HG02763 (cell line): Measurements from ENCODE around the gene CEMIP2.

Experiments
- ATAC-seq: cut with Tn5 transposase; IDR thresholded peaks from one replicate; pipeline ENCODE4 v1.9.1; 2021; ENCODE audit warnings: mild to moderate bottlenecking, moderate library complexity; ENCODE audit not compliant: unreplicated experiment

The CEMIP2 gene

DNA sequence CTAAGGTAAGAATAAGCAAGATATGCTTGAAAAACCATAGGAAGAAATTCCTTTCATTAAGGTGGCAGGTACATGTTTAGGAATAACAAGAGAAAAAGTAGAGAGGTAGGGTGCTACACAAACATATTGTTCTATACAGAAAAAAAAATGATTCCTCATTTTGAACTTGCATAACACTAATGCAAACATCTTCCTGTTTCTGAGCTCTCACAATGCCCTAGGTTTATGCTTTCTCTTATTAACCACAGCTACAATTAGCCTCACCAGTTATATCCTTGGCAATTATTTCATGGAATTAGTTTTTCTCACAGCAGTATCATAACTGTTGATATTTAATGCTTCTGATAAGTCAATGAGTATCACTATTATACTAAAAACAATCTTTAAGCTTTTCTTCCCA is 20.7 kb downstream of the CEMIP2 start:
- ATAC-seq = no peak

DNA sequence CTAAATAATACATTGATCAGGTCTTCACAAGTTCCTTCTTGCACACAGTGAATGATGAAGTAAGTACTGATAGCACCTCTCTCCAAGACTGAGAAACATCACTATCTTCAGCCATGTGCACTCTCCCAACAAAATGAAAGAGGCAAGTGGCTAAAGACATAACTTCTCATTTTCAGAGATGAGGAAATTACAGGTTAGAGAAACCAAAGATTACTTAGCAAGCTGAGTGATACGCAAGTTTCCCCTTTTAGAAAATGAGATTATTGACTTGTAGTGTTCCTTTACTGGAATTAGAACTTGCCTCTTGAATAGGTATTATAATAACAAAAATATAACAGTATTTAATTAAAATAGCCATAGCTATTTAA is 21.6 kb downstream of the CEMIP2 start:
- no peak for ATAC-seq

GRCh38 chr9:71746023-71746757 is 22.1 kb downstream of the CEMIP2 start:
- ATAC-seq = no peak

DNA sequence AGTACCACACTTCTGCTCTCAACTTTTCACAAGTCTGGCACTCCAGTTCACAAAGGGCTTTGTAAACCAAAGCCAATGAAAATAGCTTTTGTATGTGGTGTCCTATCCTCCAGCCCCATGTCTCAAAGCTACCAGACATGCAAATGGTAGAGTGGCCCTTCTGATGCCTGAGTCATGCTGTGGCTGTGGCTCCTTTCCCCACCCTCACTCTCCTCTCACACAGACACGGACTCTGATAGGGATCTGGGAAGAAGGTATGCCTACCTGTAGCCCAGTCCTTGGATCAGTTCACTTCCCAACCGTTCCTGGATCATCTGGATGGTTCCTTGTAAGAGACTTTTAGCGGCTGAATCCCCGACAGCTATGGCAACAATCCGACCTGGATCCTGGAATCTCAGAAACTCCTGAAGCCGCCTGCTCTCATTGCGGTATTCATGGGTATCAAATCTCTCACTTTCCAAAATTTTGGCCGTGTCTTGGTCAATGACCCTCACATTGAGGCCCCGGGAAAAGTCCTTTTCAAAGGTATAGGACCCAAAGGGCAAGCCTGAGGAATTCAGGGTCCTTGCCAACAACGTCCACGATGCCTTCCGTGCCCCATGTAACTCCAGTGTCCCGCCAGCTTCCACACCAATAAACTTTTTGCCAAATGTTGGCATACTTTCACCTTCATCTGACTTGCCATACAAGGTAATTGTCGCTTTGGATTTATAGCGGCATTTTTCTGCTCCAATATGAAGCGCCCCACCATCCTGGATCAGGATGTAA is 23.4 kb downstream of the CEMIP2 start:
- no peak for ATAC-seq

- ATAC-seq = no peak
These were observed 24.4 kb downstream of the CEMIP2 start for GRCh38 chr9:71743882-71744281.

DNA sequence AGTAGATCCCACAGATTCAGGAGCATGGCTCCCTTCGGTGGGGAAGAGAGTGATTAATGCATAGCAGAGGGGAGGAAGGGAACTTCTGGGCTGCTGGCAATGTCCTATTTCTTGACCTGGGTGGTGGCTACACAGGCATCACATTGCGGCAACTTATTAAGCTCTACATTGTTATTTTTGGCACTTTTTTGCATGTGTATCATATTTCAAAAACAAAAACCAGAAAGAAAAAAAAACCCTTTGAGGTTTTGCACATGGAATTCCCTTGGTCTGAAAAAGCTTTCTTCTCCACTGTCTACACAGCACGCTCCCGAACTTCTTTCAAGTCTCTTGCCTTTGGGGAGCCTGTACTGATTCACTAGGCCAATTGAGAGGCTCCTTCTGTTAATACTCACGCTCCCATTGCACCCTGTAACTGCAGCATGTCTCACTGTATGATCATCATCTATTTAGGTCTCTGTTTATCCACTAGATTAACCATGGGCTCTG is 25.1 kb downstream of the CEMIP2 start:
- ATAC-seq = no peak

GRCh38 chr9:71742703-71743102 is 25.6 kb downstream of the CEMIP2 start:
- no peak for ATAC-seq

DNA sequence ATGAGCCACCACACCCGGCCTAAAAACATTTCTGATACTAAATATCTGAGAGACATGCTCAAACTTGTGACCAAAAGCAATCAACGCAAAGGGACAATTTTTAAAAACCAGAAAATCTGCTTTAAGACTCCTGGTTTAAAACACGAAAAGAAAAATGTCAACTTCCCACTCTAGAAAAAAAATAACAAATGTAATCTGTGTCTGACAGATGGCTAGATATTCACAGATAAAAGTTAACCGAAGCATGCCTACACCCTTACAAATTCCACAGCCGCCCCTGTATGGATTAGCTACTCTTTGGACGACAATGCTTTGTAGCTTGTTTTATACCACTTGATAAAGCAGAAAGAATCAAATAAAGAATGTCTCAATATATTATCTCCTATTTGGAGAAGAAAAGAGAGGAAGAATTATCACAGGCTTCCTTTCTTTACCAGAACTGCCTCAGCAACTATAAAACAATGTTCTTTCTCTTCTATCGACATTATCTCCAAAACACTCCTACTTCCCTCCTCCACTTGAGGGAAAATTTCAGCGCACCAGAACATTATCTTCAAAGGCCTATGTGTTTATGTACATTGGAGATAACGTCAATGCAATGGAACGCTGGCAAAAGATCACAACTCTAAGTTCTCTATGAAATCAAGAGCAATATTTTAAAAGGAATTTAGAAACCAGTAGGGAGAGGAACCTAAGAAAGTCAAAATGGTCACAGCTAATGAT is 26.2 kb downstream of the CEMIP2 start:
- ATAC-seq = no peak

GRCh38 chr9:71740199-71740598 is 28.1 kb downstream of the CEMIP2 start:
- ATAC-seq = no peak

DNA sequence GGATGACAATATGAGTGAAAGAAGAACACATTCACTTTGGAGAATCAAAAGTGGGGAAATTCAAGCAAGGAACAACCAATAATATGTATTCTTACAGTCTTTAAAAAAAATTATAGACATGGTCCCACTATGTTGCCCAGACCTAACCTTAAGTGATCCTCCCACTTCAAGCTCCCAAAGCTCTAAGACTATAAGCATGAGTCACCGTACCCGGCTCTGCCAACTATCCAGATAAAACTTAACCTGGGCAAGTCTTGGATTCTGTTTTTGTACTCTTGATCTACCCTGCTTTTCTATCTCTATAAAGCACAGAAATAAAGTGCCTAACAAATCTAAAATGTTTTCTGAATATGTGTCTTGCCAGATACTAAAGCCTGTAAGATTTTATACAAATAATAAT is 30.9 kb downstream of the CEMIP2 start:
- ATAC-seq = no peak

DNA sequence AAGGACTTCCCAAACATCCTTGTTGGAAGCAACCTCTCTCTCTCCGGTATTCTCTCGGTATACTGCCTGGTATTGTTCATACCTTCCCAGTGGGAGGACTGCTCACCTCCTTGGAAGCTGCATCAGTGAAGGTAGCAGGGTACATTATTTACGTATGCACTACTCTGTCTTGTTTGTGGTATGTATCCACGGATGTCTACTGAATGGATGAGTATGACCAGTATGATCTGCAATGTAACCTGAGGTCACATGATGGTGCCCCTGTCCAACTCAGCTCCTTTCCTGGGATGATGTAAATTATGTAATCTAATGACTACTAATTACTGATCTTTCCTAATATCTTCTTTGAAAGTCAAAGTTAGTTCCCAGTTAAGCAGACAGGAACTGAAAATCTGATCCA is 32.1 kb downstream of the CEMIP2 start:
- no peak for ATAC-seq

- ATAC-seq = no peak
These were observed 33.4 kb downstream of the CEMIP2 start for GRCh38 chr9:71734950-71735349.

- no peak for ATAC-seq
These were observed 35.1 kb downstream of the CEMIP2 start for GRCh38 chr9:71733176-71733575.

GRCh38 chr9:71729816-71730526 is 38.3 kb downstream of the CEMIP2 start:
- no peak for ATAC-seq

DNA sequence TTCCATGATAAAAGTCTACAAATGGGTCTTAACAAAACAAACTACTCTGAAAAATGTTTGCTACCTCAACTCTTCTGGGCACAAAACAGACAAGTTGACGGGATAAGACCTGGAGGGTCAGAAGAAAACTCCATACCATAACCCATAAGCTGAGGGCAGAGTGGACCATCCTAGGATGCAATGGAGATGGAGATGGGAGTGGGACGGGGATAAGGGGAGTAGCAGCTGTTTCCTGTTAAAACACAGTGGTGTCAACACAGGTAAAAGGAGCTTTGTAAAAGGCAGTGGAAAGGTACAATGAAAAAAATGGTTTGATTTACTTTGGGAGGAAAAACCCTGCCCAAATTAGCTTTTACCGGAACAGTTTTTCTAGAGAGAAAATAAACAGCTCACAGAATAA is 41.6 kb downstream of the CEMIP2 start:
- no peak for ATAC-seq

GRCh38 chr9:71725590-71726338 is 42.5 kb downstream of the CEMIP2 start:
- no peak for ATAC-seq

- ATAC-seq = no peak
These were observed 46.5 kb downstream of the CEMIP2 start for GRCh38 chr9:71721855-71722254.

- no peak for ATAC-seq
These were observed 48.8 kb downstream of the CEMIP2 start for GRCh38 chr9:71719562-71719961.

DNA sequence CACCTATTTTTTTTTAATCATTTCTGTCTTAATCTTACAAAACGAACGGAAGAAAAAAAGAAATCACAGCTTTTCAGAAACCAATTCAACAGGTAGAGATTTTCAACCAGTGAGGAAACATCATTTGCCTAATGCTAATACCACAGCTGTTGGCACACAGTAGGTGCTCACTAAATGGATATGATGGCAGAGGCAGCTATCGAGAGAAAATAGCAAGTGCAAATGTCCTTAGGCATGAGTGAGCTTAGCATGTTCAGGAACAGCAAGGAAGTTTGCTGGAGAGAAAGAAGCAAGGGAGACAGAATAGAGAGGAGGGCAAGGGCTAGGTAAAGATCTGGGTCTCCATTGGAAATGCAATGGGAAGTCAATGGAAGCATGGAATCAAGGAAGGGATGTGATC is 49.2 kb downstream of the CEMIP2 start:
- no peak for ATAC-seq

GRCh38 chr9:71716138-71716909 is 52.0 kb downstream of the CEMIP2 start:
- no peak for ATAC-seq
